ENCODE results near the gene DOCK3. TPM values are rescaled to one million over a fixed set of nuclear protein-coding genes. Genes with fewer than 3 reads are reported as not detected.
A peak's percentile ranks its signal among the peaks of the same experiment; 100 is the strongest.

DOCK3 gene
- total RNA-seq, 1 experiment from 2014 or later: 5.6 TPM

DNA sequence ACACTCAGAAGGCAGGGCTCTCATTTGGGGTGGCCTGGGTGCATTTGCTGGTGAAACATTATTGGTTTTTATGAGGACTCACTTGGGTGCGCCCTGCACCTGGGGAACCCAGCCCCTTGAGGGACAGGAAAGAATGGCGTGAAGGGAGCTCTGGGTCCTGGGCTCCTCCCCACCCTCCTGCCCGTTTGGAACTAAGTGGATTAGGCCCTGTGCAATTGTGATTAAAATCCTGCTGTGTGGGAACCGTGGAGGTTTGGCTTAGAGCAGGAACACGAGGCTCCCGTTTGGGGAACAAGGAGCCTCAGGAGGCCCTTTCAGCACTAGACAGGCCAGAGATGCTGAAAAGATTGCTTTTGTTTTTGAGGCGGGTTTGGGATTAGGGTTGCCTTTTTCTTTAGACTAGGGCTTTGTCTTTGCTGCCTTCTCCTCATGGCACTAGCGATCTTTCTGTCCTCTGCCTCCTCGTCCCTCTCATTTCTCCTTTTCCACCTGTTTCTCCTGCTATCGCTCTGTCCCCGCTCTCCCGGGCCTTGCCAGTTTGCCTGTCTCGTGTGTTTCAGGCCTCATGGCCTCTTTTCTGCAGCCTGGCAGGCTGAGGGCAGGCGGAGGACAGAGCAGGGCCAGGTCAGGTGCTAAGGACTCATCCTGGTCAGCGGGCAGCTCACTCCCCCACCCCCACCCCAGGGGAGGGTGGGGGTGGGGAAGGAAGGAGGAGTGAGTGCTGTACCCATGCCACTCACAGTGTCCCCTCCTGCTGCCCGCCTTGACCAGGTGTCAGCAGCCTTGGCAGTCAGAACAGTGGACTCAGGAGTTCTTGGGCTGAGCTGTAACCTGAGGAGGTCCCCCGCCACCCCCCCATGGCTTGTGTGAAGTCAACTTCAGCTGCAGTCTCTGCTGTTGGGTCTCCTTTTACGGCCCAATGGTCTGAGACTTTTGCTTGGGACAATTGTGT lies 49.2 kb upstream of the DOCK3 start:
- Mint-ChIP-seq H3K9me3 (no peaks in the 10 kb centered on the region), H3K27me3 (ENCODE audit: low read depth) (no peaks in the 10 kb centered on the region), H3K4me1 (peaks cover 38% of the 10 kb centered on the region), H3K27ac (peak overlapping the region; percentile 78), H3K36me3 (peaks cover 3% of the 10 kb centered on the region; the same call in 1 of the 2 replicates), H3K4me3 (no peak overlapping the region)
- CTCF ChIA-PET: interaction anchor here (0.5 to 8.6 kb wide), 9 partner anchors 8 to 764 kb away, joined by 3 to 110 read pairs (median 7); partner anchors contain the start of genes CISH and MAPKAPK3
- ATAC-seq (no peak), DNase-seq (ENCODE audit: low spot score) (no peak)
- POLR2A ChIA-PET: interaction anchor here (0.5 kb wide), 1 partner anchor 236 kb away, joined by 5 read pairs; no protein-coding TSS in a partner anchor
- TF ChIP-seq OVOL2 (CRISPR knock-in tag; IDR thresholded peaks at IDR 0.05; ENCODE audit: borderline replicate concordance) (no peak), MYBL2 (CRISPR knock-in tag; IDR thresholded peaks at IDR 0.05) (no peak), ZNF138 (CRISPR knock-in tag; conservative IDR thresholded peaks at IDR 0.05) (no peak), JAZF1 (CRISPR knock-in tag; IDR thresholded peaks at IDR 0.05) (no peak)
- TF ChIP-seq, protein P1, sequence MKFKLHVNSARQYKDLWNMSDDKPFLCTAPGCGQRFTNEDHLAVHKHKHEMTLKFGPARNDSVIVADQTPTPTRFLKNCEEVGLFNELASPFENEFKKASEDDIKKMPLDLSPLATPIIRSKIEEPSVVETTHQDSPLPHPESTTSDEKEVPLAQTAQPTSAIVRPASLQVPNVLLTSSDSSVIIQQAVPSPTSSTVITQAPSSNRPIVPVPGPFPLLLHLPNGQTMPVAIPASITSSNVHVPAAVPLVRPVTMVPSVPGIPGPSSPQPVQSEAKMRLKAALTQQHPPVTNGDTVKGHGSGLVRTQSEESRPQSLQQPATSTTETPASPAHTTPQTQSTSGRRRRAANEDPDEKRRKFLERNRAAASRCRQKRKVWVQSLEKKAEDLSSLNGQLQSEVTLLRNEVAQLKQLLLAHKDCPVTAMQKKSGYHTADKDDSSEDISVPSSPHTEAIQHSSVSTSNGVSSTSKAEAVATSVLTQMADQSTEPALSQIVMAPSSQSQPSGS (CRISPR knock-in tag; IDR thresholded peaks at IDR 0.05; ENCODE audit: borderline replicate concordance, low read depth): no peak
- TF ChIP-seq, protein P2, sequence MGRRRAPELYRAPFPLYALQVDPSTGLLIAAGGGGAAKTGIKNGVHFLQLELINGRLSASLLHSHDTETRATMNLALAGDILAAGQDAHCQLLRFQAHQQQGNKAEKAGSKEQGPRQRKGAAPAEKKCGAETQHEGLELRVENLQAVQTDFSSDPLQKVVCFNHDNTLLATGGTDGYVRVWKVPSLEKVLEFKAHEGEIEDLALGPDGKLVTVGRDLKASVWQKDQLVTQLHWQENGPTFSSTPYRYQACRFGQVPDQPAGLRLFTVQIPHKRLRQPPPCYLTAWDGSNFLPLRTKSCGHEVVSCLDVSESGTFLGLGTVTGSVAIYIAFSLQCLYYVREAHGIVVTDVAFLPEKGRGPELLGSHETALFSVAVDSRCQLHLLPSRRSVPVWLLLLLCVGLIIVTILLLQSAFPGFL (CRISPR knock-in tag; IDR thresholded peaks at IDR 0.05; ENCODE audit: borderline replicate concordance): no peak
- TF ChIP-seq, protein P3, sequence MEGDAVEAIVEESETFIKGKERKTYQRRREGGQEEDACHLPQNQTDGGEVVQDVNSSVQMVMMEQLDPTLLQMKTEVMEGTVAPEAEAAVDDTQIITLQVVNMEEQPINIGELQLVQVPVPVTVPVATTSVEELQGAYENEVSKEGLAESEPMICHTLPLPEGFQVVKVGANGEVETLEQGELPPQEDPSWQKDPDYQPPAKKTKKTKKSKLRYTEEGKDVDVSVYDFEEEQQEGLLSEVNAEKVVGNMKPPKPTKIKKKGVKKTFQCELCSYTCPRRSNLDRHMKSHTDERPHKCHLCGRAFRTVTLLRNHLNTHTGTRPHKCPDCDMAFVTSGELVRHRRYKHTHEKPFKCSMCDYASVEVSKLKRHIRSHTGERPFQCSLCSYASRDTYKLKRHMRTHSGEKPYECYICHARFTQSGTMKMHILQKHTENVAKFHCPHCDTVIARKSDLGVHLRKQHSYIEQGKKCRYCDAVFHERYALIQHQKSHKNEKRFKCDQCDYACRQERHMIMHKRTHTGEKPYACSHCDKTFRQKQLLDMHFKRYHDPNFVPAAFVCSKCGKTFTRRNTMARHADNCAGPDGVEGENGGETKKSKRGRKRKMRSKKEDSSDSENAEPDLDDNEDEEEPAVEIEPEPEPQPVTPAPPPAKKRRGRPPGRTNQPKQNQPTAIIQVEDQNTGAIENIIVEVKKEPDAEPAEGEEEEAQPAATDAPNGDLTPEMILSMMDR (IDR thresholded peaks at IDR 0.05): no peak

DNA sequence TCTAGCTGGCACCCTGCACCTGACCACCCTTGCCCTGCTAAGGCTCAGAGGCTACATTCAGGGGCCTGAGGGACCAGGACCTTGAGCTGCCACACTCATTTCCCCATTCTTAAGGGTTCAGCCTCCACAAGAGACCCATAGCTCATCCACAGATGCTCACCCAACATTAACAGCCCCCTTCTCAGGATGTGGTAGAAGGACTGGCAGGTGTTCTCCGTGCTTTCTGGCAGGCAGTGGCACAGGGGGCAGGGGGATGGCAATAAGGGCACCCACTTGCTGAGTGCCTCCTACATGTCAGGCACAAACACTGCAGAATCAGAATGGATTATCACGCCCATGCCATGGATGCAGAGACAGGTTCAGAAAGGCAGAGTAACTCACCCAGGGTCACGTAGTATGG lies 48.3 kb upstream of the DOCK3 start:
- ChIA-PET POLR2A (no interaction called here), CTCF (interaction anchor here (0.6 to 8.6 kb wide), 9 partner anchors 9 to 763 kb away, joined by 3 to 110 read pairs (median 3); partner anchors contain the start of genes C3orf18, CISH and MAPKAPK3)
- peaks cover 38% of the 10 kb centered on the region for H3K4me1 Mint-ChIP-seq
- H3K4me3 Mint-ChIP-seq: no peak overlapping the region
- no peaks in the 10 kb centered on the region for H3K27me3 Mint-ChIP-seq (ENCODE audit: low read depth)
- H3K27ac Mint-ChIP-seq: no peak overlapping the region
- ATAC-seq: no peak
- TF ChIP-seq, protein P4, sequence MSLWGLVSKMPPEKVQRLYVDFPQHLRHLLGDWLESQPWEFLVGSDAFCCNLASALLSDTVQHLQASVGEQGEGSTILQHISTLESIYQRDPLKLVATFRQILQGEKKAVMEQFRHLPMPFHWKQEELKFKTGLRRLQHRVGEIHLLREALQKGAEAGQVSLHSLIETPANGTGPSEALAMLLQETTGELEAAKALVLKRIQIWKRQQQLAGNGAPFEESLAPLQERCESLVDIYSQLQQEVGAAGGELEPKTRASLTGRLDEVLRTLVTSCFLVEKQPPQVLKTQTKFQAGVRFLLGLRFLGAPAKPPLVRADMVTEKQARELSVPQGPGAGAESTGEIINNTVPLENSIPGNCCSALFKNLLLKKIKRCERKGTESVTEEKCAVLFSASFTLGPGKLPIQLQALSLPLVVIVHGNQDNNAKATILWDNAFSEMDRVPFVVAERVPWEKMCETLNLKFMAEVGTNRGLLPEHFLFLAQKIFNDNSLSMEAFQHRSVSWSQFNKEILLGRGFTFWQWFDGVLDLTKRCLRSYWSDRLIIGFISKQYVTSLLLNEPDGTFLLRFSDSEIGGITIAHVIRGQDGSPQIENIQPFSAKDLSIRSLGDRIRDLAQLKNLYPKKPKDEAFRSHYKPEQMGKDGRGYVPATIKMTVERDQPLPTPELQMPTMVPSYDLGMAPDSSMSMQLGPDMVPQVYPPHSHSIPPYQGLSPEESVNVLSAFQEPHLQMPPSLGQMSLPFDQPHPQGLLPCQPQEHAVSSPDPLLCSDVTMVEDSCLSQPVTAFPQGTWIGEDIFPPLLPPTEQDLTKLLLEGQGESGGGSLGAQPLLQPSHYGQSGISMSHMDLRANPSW (CRISPR knock-in tag; conservative IDR thresholded peaks at IDR 0.05; ENCODE audit: low read depth): no peak
- TF ChIP-seq, protein P5, sequence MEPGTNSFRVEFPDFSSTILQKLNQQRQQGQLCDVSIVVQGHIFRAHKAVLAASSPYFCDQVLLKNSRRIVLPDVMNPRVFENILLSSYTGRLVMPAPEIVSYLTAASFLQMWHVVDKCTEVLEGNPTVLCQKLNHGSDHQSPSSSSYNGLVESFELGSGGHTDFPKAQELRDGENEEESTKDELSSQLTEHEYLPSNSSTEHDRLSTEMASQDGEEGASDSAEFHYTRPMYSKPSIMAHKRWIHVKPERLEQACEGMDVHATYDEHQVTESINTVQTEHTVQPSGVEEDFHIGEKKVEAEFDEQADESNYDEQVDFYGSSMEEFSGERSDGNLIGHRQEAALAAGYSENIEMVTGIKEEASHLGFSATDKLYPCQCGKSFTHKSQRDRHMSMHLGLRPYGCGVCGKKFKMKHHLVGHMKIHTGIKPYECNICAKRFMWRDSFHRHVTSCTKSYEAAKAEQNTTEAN (CRISPR knock-in tag; IDR thresholded peaks at IDR 0.05): no peak
- TF ChIP-seq SMAD3 (CRISPR knock-in tag; IDR thresholded peaks at IDR 0.05; ENCODE audit: borderline replicate concordance): no peak
- H3K36me3 Mint-ChIP-seq: peaks cover 3% of the 10 kb centered on the region; the same call in 1 of the 2 replicates
- no peak for DNase-seq (ENCODE audit: low spot score)
- H3K9me3 Mint-ChIP-seq: no peaks in the 10 kb centered on the region

All from WTC11 (cell line).